Measurements from ENCODE around the gene RNF151.
"Not testable (repeated sequence)": the region's sequence is repeated elsewhere in the genome, so short reads cannot be mapped to it uniquely, and the experiment has no call there.

Gene RNF151

GRCh38 chr16:1942810-1943726 is 23.6 kb upstream of the RNF151 start, which contains the start of gene MSRB1:
MSRB1 (minus strand) TSS chr16:1943199; CDS start chr16:1943156, 43 bp downstream.
- H3K36me3 Mint-ChIP-seq (ENCODE audit: insufficient read depth), result peaks cover 12% of the 10 kb centered on the region
- H3K27me3 Mint-ChIP-seq, result no peaks in the 10 kb centered on the region
- peak within 1 kb of the TSS; percentile 74 to 88 for H3K27ac Mint-ChIP-seq
- H3K4me3 Mint-ChIP-seq, result peak within 1 kb of the TSS; percentile 90 to 92
- no peaks in the 10 kb centered on the region for H3K9me3 Mint-ChIP-seq
- DNase-seq, result peak; percentile 97 to 99 (median 98)
- H3K4me1 Mint-ChIP-seq (ENCODE audit: low read depth in 2 of 2), result peaks cover 9 to 13% of the 10 kb centered on the region in 2 donors
- peak; percentile 98 for ATAC-seq (replicated peaks)

GRCh38 chr16:1944612-1945199 is 21.9 kb upstream of the RNF151 start:
- H3K9me3 Mint-ChIP-seq, result no peaks in the 10 kb centered on the region
- peaks cover 9 to 13% of the 10 kb centered on the region in 2 donors for H3K4me1 Mint-ChIP-seq (ENCODE audit: low read depth in 2 of 2)
- peak overlapping the region in 1 of 2 donors; percentile 67 for H3K27ac Mint-ChIP-seq
- peaks cover 7% of the 10 kb centered on the region for H3K36me3 Mint-ChIP-seq (ENCODE audit: insufficient read depth)
- H3K4me3 Mint-ChIP-seq, result peak overlapping the region; percentile 51 to 64
- H3K27me3 Mint-ChIP-seq, result no peaks in the 10 kb centered on the region
- DNase-seq (no peak), ATAC-seq (replicated peaks) (no peak)

- Mint-ChIP-seq H3K27ac (no peak overlapping the region), H3K4me3 (no peak overlapping the region), H3K27me3 (peaks cover 0 to 1% of the 10 kb centered on the region in 2 donors), H3K9me3 (no peaks in the 10 kb centered on the region), H3K4me1 (ENCODE audit: low read depth in 2 of 2) (peaks cover 9 to 13% of the 10 kb centered on the region in 2 donors), H3K36me3 (ENCODE audit: insufficient read depth) (no peaks in the 10 kb centered on the region)
- no peak for ATAC-seq (replicated peaks)
- no peak for DNase-seq
Measured at GRCh38 chr16:1945559-1946391, 20.9 kb upstream of the RNF151 start.

- peaks cover 9 to 11% of the 10 kb centered on the region in 2 donors for H3K4me1 Mint-ChIP-seq (ENCODE audit: low read depth in 2 of 2)
- H3K9me3 Mint-ChIP-seq, result no peaks in the 10 kb centered on the region
- ATAC-seq (replicated peaks), result no peak
- no peak overlapping the region for H3K4me3 Mint-ChIP-seq
- no peak for DNase-seq
- H3K36me3 Mint-ChIP-seq (ENCODE audit: insufficient read depth), result no peaks in the 10 kb centered on the region
- H3K27ac Mint-ChIP-seq, result no peak overlapping the region
- H3K27me3 Mint-ChIP-seq, result peaks cover 0 to 8% of the 10 kb centered on the region in 2 donors
Measured at GRCh38 chr16:1946495-1947368, 19.9 kb upstream of the RNF151 start.

GRCh38 chr16:1947369-1947670 is 19.3 kb upstream of the RNF151 start:
- no peak overlapping the region for H3K4me3 Mint-ChIP-seq
- no peaks in the 10 kb centered on the region for H3K36me3 Mint-ChIP-seq (ENCODE audit: insufficient read depth)
- H3K9me3 Mint-ChIP-seq, result no peaks in the 10 kb centered on the region
- no peak overlapping the region for H3K27ac Mint-ChIP-seq
- DNase-seq, result no peak
- no peak for ATAC-seq (replicated peaks)
- peaks cover 8 to 9% of the 10 kb centered on the region in 2 donors for H3K4me1 Mint-ChIP-seq (ENCODE audit: low read depth in 2 of 2)
- peaks cover 0 to 8% of the 10 kb centered on the region in 2 donors for H3K27me3 Mint-ChIP-seq

GRCh38 chr16:1949507-1949906 is 17.1 kb upstream of the RNF151 start:
- H3K36me3 Mint-ChIP-seq (ENCODE audit: insufficient read depth), result no peaks in the 10 kb centered on the region
- no peak for ATAC-seq (replicated peaks)
- H3K27ac Mint-ChIP-seq, result no peak overlapping the region

GRCh38 chr16:1950047-1950446 is 16.6 kb upstream of the RNF151 start:
- no peak for ATAC-seq (replicated peaks)
- no peaks in the 10 kb centered on the region for H3K36me3 Mint-ChIP-seq (ENCODE audit: insufficient read depth)
- H3K27me3 Mint-ChIP-seq, result peaks cover 0 to 8% of the 10 kb centered on the region in 2 donors
- no peak overlapping the region for H3K4me3 Mint-ChIP-seq
- H3K9me3 Mint-ChIP-seq, result no peaks in the 10 kb centered on the region
- no peak overlapping the region for H3K27ac Mint-ChIP-seq
- no peak for DNase-seq
- no peaks in the 10 kb centered on the region for H3K4me1 Mint-ChIP-seq (ENCODE audit: low read depth in 2 of 2)

More at GRCh38 chr16:1949507-1949906, 17.1 kb upstream of the RNF151 start:
- DNase-seq, result no peak
- no peak overlapping the region for H3K4me3 Mint-ChIP-seq
- peaks cover 0 to 1% of the 10 kb centered on the region in 2 donors for H3K4me1 Mint-ChIP-seq (ENCODE audit: low read depth in 2 of 2)
- H3K27me3 Mint-ChIP-seq, result peaks cover 0 to 8% of the 10 kb centered on the region in 2 donors
- H3K9me3 Mint-ChIP-seq, result no peaks in the 10 kb centered on the region

- H3K9me3 Mint-ChIP-seq, result no peaks in the 10 kb centered on the region
- peaks cover 0 to 8% of the 10 kb centered on the region in 2 donors for H3K27me3 Mint-ChIP-seq
- ATAC-seq (replicated peaks) (no peak), DNase-seq (no peak)
- no peaks in the 10 kb centered on the region for H3K4me1 Mint-ChIP-seq (ENCODE audit: low read depth in 2 of 2)
- no peak overlapping the region for H3K27ac Mint-ChIP-seq
- no peaks in the 10 kb centered on the region for H3K36me3 Mint-ChIP-seq (ENCODE audit: insufficient read depth)
- no peak overlapping the region for H3K4me3 Mint-ChIP-seq
Measured at GRCh38 chr16:1950559-1950958, 16.1 kb upstream of the RNF151 start.

GRCh38 chr16:1953734-1954133 is 12.9 kb upstream of the RNF151 start:
- Mint-ChIP-seq H3K36me3 (ENCODE audit: insufficient read depth) (no peaks in the 10 kb centered on the region), H3K9me3 (no peaks in the 10 kb centered on the region), H3K4me1 (ENCODE audit: low read depth in 2 of 2) (no peaks in the 10 kb centered on the region), H3K27me3 (peaks cover 0 to 8% of the 10 kb centered on the region in 2 donors), H3K4me3 (no peak overlapping the region), H3K27ac (no peak overlapping the region)
- ATAC-seq (replicated peaks), result no peak
- DNase-seq, result no peak

GRCh38 chr16:1957434-1958142 is 9.1 kb upstream of the RNF151 start:
- DNase-seq; H3K4me3 Mint-ChIP-seq; ATAC-seq (replicated peaks); H3K27ac Mint-ChIP-seq; H3K27me3 Mint-ChIP-seq; H3K9me3 Mint-ChIP-seq: not testable (repeated sequence)
- Mint-ChIP-seq H3K36me3 (ENCODE audit: insufficient read depth) (peaks cover 27% of the 10 kb centered on the region), H3K4me1 (ENCODE audit: low read depth in 2 of 2) (peaks cover 22 to 25% of the 10 kb centered on the region in 2 donors)

GRCh38 chr16:1958143-1958491 is 8.5 kb upstream of the RNF151 start:
- not testable (repeated sequence) for ATAC-seq (replicated peaks); H3K27ac Mint-ChIP-seq; H3K4me3 Mint-ChIP-seq; DNase-seq; H3K9me3 Mint-ChIP-seq; H3K27me3 Mint-ChIP-seq
- Mint-ChIP-seq H3K36me3 (ENCODE audit: insufficient read depth) (peaks cover 32% of the 10 kb centered on the region), H3K4me1 (ENCODE audit: low read depth in 2 of 2) (peaks cover 22 to 30% of the 10 kb centered on the region in 2 donors)

- ATAC-seq (replicated peaks) (no peak), DNase-seq (no peak)
- H3K36me3 Mint-ChIP-seq (ENCODE audit: insufficient read depth), result peaks cover 39% of the 10 kb centered on the region
- no peaks in the 10 kb centered on the region for H3K27me3 Mint-ChIP-seq
- H3K27ac Mint-ChIP-seq, result peak overlapping the region; percentile 98 to 99
- no peaks in the 10 kb centered on the region for H3K9me3 Mint-ChIP-seq
- H3K4me3 Mint-ChIP-seq, result peak overlapping the region; percentile 94 to 95
- peaks cover 27 to 37% of the 10 kb centered on the region in 2 donors for H3K4me1 Mint-ChIP-seq (ENCODE audit: low read depth in 2 of 2)
Measured at GRCh38 chr16:1958715-1959268, 7.9 kb upstream of the RNF151 start.

Data from effector memory CD8-positive, alpha-beta T cell (primary cell).